KBM-7 (cell line): Measurements from ENCODE around the gene CHMP6.

ENCODE experiments used
- DNase-seq: peaks from one replicate; pipeline ENCODE4 v3.0.0-alpha.2; 2015
- in situ Hi-C: fragments of 300-500 bp; cut with MboI; formaldehyde crosslinking; loops from 2 replicates; pipeline ENCODE4 v1.14.3; 2020; ENCODE audit warnings: low sequenced_read_pairs, low pct_unique_long_range_greater_than_20kb, mixed read lengths

The CHMP6 gene

DNA sequence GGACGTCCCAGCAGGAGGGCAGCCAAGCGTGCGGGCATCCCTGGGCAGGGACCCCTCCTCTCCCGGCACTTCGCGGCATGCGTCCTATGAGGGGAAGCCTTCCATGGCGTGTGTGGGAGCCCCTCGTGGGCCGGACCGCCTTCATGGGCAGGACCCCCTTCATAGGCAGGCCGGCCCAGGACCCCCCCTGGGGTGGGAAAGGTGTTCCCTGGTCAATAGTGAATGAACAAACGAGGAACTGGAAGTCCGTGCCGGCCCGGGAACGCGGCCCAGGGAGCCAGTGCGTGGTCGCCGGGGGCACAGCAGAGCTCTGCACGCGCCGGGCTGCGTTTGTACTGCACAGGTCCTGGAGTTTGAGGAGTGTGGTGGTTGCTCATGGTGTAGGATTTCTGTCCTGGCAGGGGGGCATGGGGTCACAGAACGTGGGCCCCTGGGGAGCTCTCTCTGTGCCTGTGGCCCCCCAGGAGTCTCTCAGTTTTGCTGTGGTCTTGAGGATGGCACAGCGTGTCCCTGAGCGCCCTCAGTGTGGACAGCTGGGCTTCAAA is 57.3 kb downstream of the CHMP6 start:
- DNase-seq = no peak
- in situ Hi-C loops = no loop called here

DNA sequence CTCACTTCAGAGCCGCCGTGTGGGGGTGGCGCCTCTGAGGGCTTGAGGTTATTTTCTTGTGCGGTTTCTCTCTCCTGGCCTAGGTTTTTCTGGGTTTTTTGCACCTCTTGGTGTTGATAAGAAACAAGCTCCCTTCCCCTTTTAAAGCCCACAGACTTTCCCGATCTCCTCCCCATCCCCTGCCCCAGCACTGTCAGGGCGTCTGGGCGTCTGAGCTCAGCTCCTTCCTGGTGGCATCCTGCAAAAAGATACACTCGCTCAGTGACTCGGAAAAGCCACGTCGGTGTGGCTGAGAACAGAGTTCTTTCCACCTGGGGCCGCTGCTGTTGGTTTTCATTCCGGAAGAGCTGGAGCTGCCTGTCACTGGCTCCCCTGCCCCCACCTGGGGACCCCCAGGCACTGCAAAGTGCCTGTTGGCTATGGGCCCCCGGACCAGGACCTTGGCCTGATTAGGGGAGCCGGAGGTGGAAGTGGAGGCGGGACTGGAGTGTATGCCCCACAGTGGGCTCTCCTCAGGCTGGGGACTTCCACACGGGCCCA is 57.8 kb downstream of the CHMP6 start:
- in situ Hi-C loops = no loop called here
- peak; percentile 84 for DNase-seq
